NCI-H1105 (cell line): ENCODE data around the gene KCNE1.
"Not testable (repeated sequence)": the region's sequence is repeated elsewhere in the genome, so short reads cannot be mapped to it uniquely, and the experiment has no call there.

ENCODE experiments used
- DNase-seq: peaks from one replicate; lab custom pipeline; 2025; lab: John Stamatoyannopoulos, UW

The KCNE1 gene

DNA sequence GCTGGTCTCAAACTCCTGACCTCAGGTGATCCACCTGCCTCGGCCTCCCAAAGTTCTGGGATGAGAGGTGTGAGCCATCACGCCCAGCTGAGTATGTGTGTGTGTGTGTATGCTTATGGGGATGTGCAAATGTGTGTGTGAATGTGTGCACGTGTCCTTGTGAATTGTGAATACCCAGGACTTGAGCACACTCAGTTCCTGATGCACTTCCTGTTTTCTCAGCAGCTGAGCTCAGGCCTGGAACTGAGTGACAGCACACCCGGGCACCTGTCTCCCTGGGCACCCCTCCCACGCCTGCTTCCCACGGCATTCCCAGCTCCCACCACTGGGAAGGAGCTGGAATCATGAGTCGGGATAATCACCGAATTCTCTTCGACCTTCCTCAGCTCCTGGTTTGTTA is 104.7 kb downstream of the KCNE1 start:
- not testable (repeated sequence) for DNase-seq

DNA sequence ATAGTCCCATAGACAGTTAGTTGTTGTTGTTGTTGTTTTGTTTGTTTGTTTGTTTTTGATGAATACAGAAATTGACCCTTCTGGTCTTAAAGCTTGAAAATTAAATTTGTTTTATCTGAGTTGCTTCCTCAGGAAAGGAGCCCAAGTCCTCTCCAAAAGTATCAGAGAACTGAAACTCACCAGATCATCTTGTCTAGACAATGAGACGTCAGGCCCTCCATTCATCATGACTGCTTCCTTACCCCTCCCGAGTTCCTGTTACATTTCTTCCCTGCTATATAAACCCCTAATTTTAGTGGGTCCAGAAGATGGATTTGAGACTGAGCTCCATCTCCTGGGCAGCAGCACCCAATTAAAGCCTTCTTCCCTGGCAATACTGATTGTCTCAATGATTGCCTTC is 105.3 kb downstream of the KCNE1 start:
- DNase-seq = not testable (repeated sequence)

DNA sequence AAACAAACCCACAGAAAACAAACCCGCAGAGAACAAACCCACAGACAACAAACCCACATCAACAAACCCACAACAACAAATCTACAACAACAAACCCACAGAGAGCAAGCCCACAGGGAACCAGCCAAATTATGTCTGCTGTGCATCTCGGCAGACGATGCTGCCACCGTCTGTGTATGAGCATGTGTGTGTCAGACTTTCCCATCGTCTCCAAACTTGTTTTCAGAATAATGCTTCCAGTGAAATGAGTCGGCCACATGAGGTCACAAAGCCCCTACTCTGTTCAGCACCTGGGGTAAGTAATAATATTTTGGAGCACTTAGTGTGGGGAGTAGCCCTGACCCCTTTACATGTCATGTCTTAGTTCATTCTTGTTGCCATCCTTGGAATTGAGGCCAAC is 105.9 kb downstream of the KCNE1 start:
- DNase-seq = not testable (repeated sequence)

DNA sequence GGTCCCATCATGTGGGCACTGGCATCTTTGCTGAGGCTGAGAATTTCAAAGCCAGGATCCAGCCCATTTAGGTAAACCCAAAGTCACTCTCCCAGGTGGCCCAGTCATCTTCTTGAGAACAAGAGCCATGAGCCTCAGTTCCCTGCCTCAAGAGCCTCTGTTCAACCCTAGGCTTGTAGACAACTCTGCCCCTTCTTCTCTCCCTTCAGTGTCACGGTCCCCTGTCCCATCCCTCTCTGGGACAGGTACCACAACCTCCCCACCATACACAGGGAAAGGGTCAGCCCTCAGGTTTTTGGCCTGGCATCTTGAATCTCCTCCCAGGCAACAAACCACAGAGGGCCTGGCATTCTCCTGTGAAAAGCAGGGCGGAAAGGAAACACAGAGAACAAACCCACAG is 106.3 kb downstream of the KCNE1 start:
- DNase-seq = not testable (repeated sequence)

DNA sequence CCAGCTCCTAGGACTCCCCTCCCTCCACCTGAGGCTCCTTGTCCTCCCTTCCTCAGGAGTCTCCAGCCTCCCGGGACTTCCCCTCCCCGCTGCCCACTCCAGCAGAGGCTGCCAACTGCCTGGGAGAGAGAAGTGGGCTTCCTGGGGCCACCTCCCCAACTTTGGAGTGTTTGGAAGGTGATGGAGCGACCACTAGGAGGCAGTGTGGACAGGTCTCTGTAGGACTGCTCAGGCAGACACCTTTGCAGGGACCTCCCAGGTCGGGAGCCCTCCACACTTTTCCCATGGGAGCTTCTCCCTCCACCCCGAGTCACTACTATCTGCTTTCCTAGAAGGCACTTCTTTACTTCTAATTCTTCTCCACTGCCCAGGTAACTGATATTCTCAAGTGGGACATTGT is 107.3 kb downstream of the KCNE1 start:
- DNase-seq = not testable (repeated sequence)

DNA sequence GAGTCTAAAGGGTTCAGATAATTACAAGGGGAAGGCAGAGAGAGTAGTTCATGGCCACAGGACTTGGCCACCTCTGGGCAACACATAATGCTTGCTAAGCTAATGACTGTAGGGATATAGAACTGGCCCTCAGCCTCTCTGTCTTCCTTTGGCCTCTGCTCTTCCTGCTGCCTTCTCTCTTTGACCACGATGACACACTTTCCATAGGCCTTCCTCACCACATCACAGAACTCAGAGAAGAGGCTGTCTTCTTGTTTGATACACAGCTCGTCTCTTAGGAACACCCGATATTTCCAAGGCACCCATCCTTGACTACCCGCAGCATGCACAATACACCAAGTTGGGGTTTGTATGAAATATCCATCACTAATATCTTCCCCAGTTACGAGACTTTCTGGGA is 111.5 kb downstream of the KCNE1 start:
- DNase-seq = not testable (repeated sequence)
